Measurements from ENCODE around the gene LRFN2. TPM values are rescaled to one million over a fixed set of nuclear protein-coding genes. Genes with fewer than 3 reads are reported as not detected.

Gene LRFN2
- polyA plus RNA-seq, 1 of the 3 experiments (the other 2 are of a cell fraction) = 0.02 TPM

DNA sequence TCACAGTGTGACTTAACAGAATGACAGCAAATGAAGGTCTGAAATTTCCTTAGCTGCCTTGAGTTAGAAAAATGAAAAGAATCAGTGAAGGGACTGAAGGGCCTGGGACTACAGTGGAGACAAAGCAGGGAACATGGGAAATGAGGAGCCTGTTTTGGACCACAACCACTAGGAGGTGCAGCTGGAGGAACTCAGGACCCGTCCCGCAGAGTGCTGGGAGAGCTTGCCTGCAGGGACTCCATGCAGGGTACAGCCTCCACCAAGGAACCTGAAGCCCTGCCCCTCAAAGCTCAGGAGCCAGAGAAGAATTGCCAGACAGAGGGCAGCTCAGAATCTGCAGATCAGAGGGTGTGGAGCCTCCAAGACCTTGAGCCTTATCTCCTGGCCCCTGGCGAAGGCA lies 50.7 kb downstream of the LRFN2 start (continued):
- TF ChIP-seq SMC3 (IDR thresholded peaks at IDR 0.05; ENCODE audit: low read depth, low read length) (peak; percentile 17; the same call in 1 of the 2 replicates), RFX5 (IDR thresholded peaks at IDR 0.05; ENCODE audit: low read length) (no peak)

DNA sequence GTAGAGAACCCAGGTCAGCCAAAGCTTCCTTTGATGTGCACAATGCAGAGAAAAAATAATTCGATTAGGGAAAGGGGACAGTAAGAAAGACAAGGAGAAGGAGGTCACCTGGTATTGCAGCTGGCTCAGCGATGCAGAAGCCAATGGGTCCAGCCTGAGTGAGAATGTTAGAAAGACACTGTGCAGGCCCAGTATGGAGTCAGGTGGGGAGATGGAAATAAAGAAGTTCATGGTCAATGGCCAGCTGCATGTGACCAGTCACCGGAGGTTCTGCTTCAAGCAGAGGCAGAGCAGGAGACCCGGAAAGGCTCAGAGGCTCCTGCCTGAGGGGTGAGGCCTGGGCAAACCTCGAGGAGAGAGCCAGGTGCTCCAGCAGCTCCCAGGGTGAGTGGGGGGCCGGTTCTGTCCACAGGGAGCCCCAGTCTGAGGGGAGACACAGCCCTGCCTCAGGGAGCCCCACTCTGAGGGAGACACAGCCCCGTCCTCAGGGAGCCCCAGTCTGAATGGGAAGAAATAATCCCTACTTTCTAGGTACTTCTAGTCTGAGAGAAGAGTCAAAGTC lies 51.3 kb downstream of the LRFN2 start:
- Histone ChIP-seq H3K4me1 (ENCODE audit: control insufficient read depth in 1 of 2, insufficient read depth in 2 of 2, low read depth in 1 of 2, low read length in 1 of 2) (peaks cover 0 to 42% of the 10 kb centered on the region in 2 experiments; a peak in 1 of 4 replicates), H3K79me2 (ENCODE audit: insufficient read depth) (no peaks in the 10 kb centered on the region), H3K4me2 (no peak overlapping the region), H3K27me3 (ENCODE audit: insufficient read depth) (no peaks in the 10 kb centered on the region), H3K27ac (ENCODE audit: low read depth in 2 of 2, low read length in 1 of 2) (peak overlapping the region in 1 of 2 experiments; percentile 43; a peak in 1 of 4 replicates), H3K4me3 (ENCODE audit: low read depth in 2 of 2, low read length in 1 of 2) (no peak overlapping the region), H3K9me2 (no peaks in the 10 kb centered on the region), H2AFZ (ENCODE audit: low read depth) (no peak overlapping the region), H4K20me1 (ENCODE audit: insufficient read depth) (no peaks in the 10 kb centered on the region), H3F3A (replicated peaks; ENCODE audit: insufficient read depth) (no peaks in the 10 kb centered on the region), H3K9ac (no peak overlapping the region), H3K9me3 (no peaks in the 10 kb centered on the region), H3K36me3 (replicated peaks in 1 of 2; ENCODE audit: control insufficient read depth in 1 of 2, insufficient read depth in 2 of 2, low read length in 1 of 2) (no peaks in the 10 kb centered on the region)
- no peak for DNase-seq
- CTCF ChIA-PET = interaction anchor here (0.8 to 2.6 kb wide), 9 partner anchors 8 to 124 kb away, joined by 3 to 8 read pairs (median 3); no protein-coding TSS in a partner anchor
- WGBS (ENCODE audit: low lambda C conversion rate) = 35% methylated on average over 4 of the region's 7 CpGs
- POLR2A ChIA-PET = no interaction called here
- TF ChIP-seq GATA2 (CRISPR knock-in tag; IDR thresholded peaks at IDR 0.05) (no peak), SIN3A (IDR thresholded peaks at IDR 0.05; ENCODE audit: borderline replicate concordance, low read depth, low read length) (no peak), MXI1 (IDR thresholded peaks at IDR 0.05; ENCODE audit: low read depth, low read length) (no peak), EP300 (IDR thresholded peaks at IDR 0.05; ENCODE audit: borderline replicate concordance in 1 of 2, low read depth in 1 of 2, low read length in 1 of 2) (no peak), FOXM1 (IDR thresholded peaks at IDR 0.05; ENCODE audit: low read depth) (no peak), JUND (IDR thresholded peaks at IDR 0.05) (no peak), YY1 (IDR thresholded peaks at IDR 0.05; ENCODE audit: low read depth) (no peak), TAF1 (IDR thresholded peaks at IDR 0.05; ENCODE audit: borderline replicate concordance, low read depth, low read length) (no peak), ELF1 (IDR thresholded peaks at IDR 0.05) (no peak)
- TF ChIP-seq, protein P1, sequence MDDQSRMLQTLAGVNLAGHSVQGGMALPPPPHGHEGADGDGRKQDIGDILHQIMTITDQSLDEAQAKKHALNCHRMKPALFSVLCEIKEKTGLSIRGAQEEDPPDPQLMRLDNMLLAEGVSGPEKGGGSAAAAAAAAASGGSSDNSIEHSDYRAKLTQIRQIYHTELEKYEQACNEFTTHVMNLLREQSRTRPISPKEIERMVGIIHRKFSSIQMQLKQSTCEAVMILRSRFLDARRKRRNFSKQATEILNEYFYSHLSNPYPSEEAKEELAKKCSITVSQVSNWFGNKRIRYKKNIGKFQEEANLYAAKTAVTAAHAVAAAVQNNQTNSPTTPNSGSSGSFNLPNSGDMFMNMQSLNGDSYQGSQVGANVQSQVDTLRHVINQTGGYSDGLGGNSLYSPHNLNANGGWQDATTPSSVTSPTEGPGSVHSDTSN (IDR thresholded peaks at IDR 0.05) = no peak
- TF ChIP-seq, protein P2, sequence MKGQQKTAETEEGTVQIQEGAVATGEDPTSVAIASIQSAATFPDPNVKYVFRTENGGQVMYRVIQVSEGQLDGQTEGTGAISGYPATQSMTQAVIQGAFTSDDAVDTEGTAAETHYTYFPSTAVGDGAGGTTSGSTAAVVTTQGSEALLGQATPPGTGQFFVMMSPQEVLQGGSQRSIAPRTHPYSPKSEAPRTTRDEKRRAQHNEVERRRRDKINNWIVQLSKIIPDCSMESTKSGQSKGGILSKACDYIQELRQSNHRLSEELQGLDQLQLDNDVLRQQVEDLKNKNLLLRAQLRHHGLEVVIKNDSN (IDR thresholded peaks at IDR 0.05; ENCODE audit: borderline replicate concordance, low read depth) = no peak
- TF ChIP-seq, protein P3, sequence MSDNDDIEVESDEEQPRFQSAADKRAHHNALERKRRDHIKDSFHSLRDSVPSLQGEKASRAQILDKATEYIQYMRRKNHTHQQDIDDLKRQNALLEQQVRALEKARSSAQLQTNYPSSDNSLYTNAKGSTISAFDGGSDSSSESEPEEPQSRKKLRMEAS (IDR thresholded peaks at IDR 0.05; ENCODE audit: low read depth) = no peak
- TF ChIP-seq, protein P4, sequence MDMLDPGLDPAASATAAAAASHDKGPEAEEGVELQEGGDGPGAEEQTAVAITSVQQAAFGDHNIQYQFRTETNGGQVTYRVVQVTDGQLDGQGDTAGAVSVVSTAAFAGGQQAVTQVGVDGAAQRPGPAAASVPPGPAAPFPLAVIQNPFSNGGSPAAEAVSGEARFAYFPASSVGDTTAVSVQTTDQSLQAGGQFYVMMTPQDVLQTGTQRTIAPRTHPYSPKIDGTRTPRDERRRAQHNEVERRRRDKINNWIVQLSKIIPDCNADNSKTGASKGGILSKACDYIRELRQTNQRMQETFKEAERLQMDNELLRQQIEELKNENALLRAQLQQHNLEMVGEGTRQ (IDR thresholded peaks at IDR 0.05; ENCODE audit: borderline replicate concordance, low read depth, low read length) = no peak
- TF ChIP-seq, protein P5, sequence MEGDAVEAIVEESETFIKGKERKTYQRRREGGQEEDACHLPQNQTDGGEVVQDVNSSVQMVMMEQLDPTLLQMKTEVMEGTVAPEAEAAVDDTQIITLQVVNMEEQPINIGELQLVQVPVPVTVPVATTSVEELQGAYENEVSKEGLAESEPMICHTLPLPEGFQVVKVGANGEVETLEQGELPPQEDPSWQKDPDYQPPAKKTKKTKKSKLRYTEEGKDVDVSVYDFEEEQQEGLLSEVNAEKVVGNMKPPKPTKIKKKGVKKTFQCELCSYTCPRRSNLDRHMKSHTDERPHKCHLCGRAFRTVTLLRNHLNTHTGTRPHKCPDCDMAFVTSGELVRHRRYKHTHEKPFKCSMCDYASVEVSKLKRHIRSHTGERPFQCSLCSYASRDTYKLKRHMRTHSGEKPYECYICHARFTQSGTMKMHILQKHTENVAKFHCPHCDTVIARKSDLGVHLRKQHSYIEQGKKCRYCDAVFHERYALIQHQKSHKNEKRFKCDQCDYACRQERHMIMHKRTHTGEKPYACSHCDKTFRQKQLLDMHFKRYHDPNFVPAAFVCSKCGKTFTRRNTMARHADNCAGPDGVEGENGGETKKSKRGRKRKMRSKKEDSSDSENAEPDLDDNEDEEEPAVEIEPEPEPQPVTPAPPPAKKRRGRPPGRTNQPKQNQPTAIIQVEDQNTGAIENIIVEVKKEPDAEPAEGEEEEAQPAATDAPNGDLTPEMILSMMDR (IDR thresholded peaks at IDR 0.05) = no peak
- TF ChIP-seq, protein P6, sequence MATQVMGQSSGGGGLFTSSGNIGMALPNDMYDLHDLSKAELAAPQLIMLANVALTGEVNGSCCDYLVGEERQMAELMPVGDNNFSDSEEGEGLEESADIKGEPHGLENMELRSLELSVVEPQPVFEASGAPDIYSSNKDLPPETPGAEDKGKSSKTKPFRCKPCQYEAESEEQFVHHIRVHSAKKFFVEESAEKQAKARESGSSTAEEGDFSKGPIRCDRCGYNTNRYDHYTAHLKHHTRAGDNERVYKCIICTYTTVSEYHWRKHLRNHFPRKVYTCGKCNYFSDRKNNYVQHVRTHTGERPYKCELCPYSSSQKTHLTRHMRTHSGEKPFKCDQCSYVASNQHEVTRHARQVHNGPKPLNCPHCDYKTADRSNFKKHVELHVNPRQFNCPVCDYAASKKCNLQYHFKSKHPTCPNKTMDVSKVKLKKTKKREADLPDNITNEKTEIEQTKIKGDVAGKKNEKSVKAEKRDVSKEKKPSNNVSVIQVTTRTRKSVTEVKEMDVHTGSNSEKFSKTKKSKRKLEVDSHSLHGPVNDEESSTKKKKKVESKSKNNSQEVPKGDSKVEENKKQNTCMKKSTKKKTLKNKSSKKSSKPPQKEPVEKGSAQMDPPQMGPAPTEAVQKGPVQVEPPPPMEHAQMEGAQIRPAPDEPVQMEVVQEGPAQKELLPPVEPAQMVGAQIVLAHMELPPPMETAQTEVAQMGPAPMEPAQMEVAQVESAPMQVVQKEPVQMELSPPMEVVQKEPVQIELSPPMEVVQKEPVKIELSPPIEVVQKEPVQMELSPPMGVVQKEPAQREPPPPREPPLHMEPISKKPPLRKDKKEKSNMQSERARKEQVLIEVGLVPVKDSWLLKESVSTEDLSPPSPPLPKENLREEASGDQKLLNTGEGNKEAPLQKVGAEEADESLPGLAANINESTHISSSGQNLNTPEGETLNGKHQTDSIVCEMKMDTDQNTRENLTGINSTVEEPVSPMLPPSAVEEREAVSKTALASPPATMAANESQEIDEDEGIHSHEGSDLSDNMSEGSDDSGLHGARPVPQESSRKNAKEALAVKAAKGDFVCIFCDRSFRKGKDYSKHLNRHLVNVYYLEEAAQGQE (IDR thresholded peaks at IDR 0.05; ENCODE audit: low read depth, low read length) = no peak
- TF ChIP-seq, protein P7, sequence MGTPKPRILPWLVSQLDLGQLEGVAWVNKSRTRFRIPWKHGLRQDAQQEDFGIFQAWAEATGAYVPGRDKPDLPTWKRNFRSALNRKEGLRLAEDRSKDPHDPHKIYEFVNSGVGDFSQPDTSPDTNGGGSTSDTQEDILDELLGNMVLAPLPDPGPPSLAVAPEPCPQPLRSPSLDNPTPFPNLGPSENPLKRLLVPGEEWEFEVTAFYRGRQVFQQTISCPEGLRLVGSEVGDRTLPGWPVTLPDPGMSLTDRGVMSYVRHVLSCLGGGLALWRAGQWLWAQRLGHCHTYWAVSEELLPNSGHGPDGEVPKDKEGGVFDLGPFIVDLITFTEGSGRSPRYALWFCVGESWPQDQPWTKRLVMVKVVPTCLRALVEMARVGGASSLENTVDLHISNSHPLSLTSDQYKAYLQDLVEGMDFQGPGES (IDR thresholded peaks at IDR 0.05; ENCODE audit: low read depth, low read length) = no peak
